CD4-positive, CD25-positive, alpha-beta regulatory T cell (primary cell): ENCODE measurements around the gene PROB1. TPM values are rescaled to one million over a fixed set of nuclear protein-coding genes. Genes with fewer than 3 reads are reported as not detected.
"Not testable (repeated sequence)": the region's sequence is repeated elsewhere in the genome, so short reads cannot be mapped to it uniquely, and the experiment has no call there.

Source experiments
- ATAC-seq, 2 donors: fragments of 150-1000 bp; cut with Tn5 transposase; one replicate each; pipeline ENCODE4 v1.10.0; 2021; ENCODE audit warnings: low read depth in 2 of 2, moderate number of reproducible peaks in 2 of 2, moderate library complexity in 1 of 2
- DNase-seq, 3 donors: peaks; one replicate each; pipeline versions ENCODE4 v3.0.0 to v3.0.0-alpha.2; 2012 to 2022; ENCODE audit warnings: mixed read lengths in 1 of 3
- H3K27ac ChIP-seq: one replicate; pipeline ENCODE4 v1.7.0; 2013; ENCODE audit warnings: mild to moderate bottlenecking, low read length; ENCODE audit not compliant: insufficient read depth, poor library complexity, severe bottlenecking
- H3K27me3 ChIP-seq: one replicate; pipeline ENCODE4 v1.7.0; 2013; ENCODE audit warnings: low read length; ENCODE audit not compliant: control insufficient read depth, insufficient read depth
- H3K36me3 ChIP-seq: one replicate; pipeline ENCODE4 v1.7.0; 2013; ENCODE audit warnings: mild to moderate bottlenecking, low read length, moderate library complexity; ENCODE audit not compliant: control insufficient read depth, insufficient read depth
- H3K4me1 ChIP-seq: 2 replicates; pipeline ENCODE4 v1.7.0; 2013; ENCODE audit warnings: mild to moderate bottlenecking, low read length; ENCODE audit not compliant: insufficient read depth, control insufficient read depth, poor library complexity, severe bottlenecking
- H3K4me3 ChIP-seq: one replicate; pipeline ENCODE4 v1.7.0; 2013; ENCODE audit warnings: low read depth, mild to moderate bottlenecking, low read length, moderate library complexity
- H3K9me3 ChIP-seq, 2 experiments: 1 replicate in 1 of 2; 2 replicates in 1 of 2; pipeline ENCODE4 v1.7.0; 2013; ENCODE audit warnings: low read length in 2 of 2, mild to moderate bottlenecking in 1 of 2, moderate library complexity in 1 of 2; ENCODE audit not compliant: control insufficient read depth in 2 of 2
- H3K27ac Mint-ChIP-seq, 3 donors: one replicate each; pipeline ENCODE4 v1.8.0; 2020 to 2022; ENCODE audit warnings: mild to moderate bottlenecking in 3 of 3, mixed read lengths in 3 of 3, moderate library complexity in 2 of 3
- H3K27me3 Mint-ChIP-seq: one replicate; pipeline ENCODE4 v1.8.0; 2022; ENCODE audit warnings: mild to moderate bottlenecking, mixed read lengths
- H3K36me3 Mint-ChIP-seq: one replicate; pipeline ENCODE4 v1.8.0; 2020; ENCODE audit warnings: mixed read lengths
- H3K4me1 Mint-ChIP-seq, 4 donors: one replicate each; pipeline ENCODE4 v1.8.0; 2020 to 2022; ENCODE audit warnings: mixed read lengths in 4 of 4, mild to moderate bottlenecking in 1 of 4
- H3K4me3 Mint-ChIP-seq, 4 donors: one replicate each; pipeline ENCODE4 v1.8.0; 2020 to 2022; ENCODE audit warnings: mild to moderate bottlenecking in 4 of 4, mixed read lengths in 4 of 4, moderate library complexity in 3 of 4
- H3K9me3 Mint-ChIP-seq, 7 donors: one replicate each; pipeline ENCODE4 v1.8.0; 2020 to 2022; ENCODE audit warnings: mixed read lengths in 7 of 7, mild to moderate bottlenecking in 3 of 7, moderate library complexity in 2 of 7
- polyA plus RNA-seq, 4 donors: library from polyadenylated mRNA; unstranded; fragments of 300-500 nt; fragmentation: Illumina TruSeq; gene quantifications; one replicate each; pipeline ENCODE4 v1.2.3, GENCODE V29; 2021
- total RNA-seq: library from RNA; stranded (reverse); gene quantifications from one replicate; pipeline ENCODE4 v1.2.3, GENCODE V29; 2022

The PROB1 gene
- total and polyA plus RNA-seq, 5 donors from 2014 or later, result 0.25 to 1.2 (median 0.67) TPM

DNA sequence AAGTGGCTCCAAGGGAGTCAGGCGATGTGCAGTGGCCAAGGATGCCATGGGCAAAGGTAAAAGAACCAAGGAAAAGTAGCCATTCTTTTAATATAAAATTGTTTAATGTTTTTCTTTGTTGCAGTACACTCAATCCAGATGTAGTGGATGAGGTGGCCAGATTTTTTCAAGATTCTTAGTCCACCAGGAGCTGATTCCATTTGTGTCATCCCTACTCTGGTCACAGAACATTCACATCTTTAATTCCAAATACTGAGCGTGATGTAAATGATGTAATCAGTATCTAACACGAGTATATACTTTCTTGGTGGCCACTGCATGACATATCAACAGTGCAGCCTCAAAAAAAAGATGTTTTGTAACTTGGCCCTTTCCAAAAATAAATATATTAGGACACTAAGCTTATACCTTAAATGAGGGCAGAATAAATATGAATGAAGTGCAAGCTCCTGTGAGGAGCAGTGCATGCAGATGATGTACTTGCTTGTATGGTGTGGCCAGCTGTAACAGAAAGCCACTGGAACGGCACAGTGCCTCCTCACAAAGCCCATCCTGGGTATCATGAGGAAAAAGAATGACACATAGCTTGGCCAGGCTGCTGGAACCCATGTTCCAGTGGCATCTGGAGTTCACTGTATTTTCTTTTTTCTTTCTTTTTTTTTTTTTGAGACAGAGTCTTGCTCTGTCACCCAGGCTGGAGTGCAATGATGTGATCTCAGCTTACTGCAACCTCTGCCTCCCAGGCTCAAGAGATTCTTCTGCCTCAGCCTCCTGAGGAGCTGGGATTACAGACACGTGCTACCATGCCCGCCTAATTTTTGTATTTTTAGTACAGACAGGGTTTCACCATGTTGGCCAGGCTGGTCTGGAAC lies 15.5 kb upstream of the PROB1 start:
- Mint-ChIP-seq H3K9me3 (no peaks in the 10 kb centered on the region), H3K36me3 (peaks cover 5% of the 10 kb centered on the region), H3K27me3 (no peaks in the 10 kb centered on the region), H3K4me1 (peaks cover 28 to 31% (median 30%) of the 10 kb centered on the region in 4 donors), H3K4me3 (peak overlapping the region in 1 of 4 donors; percentile 38), H3K27ac (no peak overlapping the region)
- no peak overlapping the region for H3K4me3 ChIP-seq
- no peaks in the 10 kb centered on the region for H3K36me3 ChIP-seq
- H3K27me3 ChIP-seq, result no peaks in the 10 kb centered on the region
- H3K27ac ChIP-seq, result no peak overlapping the region
- H3K9me3 ChIP-seq, result no peaks in the 10 kb centered on the region
- H3K4me1 ChIP-seq, result peaks cover 18% of the 10 kb centered on the region
- DNase-seq (no peak), ATAC-seq (no peak)

DNA sequence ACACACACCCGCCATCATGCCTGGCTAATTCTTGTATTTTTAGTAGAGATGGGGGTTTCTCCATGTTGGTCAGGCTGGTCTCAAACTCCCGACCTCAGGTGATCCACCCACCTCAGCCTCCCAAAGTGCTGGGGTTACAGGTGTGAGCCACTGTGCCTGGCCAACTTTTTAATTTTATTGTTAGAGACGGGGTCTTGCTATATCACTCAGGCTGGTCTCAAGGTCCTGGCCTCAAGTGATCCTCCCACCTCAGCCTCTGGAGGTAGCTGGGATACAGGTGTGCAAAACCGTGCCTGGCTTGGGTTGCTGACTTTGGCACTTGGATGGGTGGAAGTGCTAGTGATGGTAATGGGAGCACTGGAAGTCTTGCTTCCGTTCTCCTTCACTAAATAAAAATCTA lies 14.2 kb upstream of the PROB1 start:
- H3K27me3 Mint-ChIP-seq, H3K4me3 Mint-ChIP-seq, H3K36me3 ChIP-seq, H3K27me3 ChIP-seq, H3K36me3 Mint-ChIP-seq, H3K9me3 ChIP-seq, H3K9me3 Mint-ChIP-seq, H3K27ac Mint-ChIP-seq, DNase-seq, H3K4me3 ChIP-seq, H3K27ac ChIP-seq, ATAC-seq: not testable (repeated sequence)
- H3K4me1 Mint-ChIP-seq, result peaks cover 22 to 27% (median 25%) of the 10 kb centered on the region in 4 donors
- H3K4me1 ChIP-seq, result peaks cover 13% of the 10 kb centered on the region

DNA sequence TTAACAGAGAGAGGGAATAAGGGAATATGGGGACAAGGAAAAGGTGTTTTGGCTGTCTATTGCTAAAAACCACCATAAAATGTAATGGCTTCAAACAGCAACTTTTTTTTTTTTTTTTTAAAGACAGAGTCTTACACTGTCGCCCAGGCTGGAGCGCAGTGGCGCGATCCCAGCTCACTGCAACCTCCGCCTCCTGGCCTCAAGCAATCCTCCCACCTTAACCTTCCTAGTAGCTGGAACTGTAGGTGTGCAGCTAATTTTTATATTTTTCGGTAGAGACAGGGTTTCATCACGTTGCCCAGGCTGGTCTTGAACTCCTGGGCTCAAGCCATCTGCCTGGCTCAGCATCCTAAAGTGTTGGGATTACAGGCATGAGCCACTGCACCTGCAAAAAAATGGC lies 13.3 kb upstream of the PROB1 start:
- H3K4me1 ChIP-seq, result peaks cover 14% of the 10 kb centered on the region
- H3K36me3 Mint-ChIP-seq, result peaks cover 5% of the 10 kb centered on the region
- DNase-seq, result no peak
- H3K4me3 Mint-ChIP-seq, result no peak overlapping the region
- peaks cover 18 to 25% (median 22%) of the 10 kb centered on the region in 4 donors for H3K4me1 Mint-ChIP-seq
- H3K4me3 ChIP-seq, result no peak overlapping the region
- H3K27ac ChIP-seq, result no peak overlapping the region
- no peaks in the 10 kb centered on the region for H3K9me3 ChIP-seq
- H3K27me3 ChIP-seq, result no peaks in the 10 kb centered on the region
- no peaks in the 10 kb centered on the region for H3K9me3 Mint-ChIP-seq
- H3K27me3 Mint-ChIP-seq, result no peaks in the 10 kb centered on the region
- ATAC-seq, result no peak
- peak overlapping the region in 1 of 3 donors; percentile 64 for H3K27ac Mint-ChIP-seq
- no peaks in the 10 kb centered on the region for H3K36me3 ChIP-seq

DNA sequence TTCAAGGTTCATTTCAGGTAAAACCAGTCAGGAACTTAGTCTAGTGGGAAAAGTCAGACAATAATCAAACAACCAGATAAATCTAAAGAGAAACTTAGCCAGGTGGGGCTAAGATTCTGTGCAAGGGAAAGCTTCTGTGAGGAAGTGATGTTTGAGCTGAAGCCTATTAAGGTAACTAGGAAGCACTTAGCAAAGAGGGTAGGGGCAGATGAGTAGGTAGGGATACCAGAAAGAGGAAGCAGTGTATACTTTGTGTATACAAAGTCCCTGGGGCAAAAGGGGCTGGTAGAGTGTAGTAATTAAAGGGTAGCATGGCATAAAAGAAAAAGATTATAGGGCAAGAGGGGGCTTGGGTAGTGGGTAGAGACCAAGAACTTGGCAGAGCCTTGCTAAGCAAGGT lies 12.6 kb upstream of the PROB1 start:
- peaks cover 16 to 31% (median 25%) of the 10 kb centered on the region in 4 donors for H3K4me1 Mint-ChIP-seq
- no peaks in the 10 kb centered on the region for H3K9me3 Mint-ChIP-seq
- H3K36me3 ChIP-seq, result no peaks in the 10 kb centered on the region
- peaks cover 17% of the 10 kb centered on the region for H3K4me1 ChIP-seq
- peak overlapping the region in 1 of 3 donors; percentile 64 for H3K27ac Mint-ChIP-seq
- no peaks in the 10 kb centered on the region for H3K9me3 ChIP-seq
- DNase-seq (no peak), ATAC-seq (no peak)
- H3K4me3 Mint-ChIP-seq, result peak overlapping the region in 1 of 4 donors; percentile 43
- no peak overlapping the region for H3K4me3 ChIP-seq
- no peak overlapping the region for H3K27ac ChIP-seq
- no peaks in the 10 kb centered on the region for H3K27me3 ChIP-seq
- no peaks in the 10 kb centered on the region for H3K27me3 Mint-ChIP-seq
- H3K36me3 Mint-ChIP-seq, result peaks cover 5% of the 10 kb centered on the region

DNA sequence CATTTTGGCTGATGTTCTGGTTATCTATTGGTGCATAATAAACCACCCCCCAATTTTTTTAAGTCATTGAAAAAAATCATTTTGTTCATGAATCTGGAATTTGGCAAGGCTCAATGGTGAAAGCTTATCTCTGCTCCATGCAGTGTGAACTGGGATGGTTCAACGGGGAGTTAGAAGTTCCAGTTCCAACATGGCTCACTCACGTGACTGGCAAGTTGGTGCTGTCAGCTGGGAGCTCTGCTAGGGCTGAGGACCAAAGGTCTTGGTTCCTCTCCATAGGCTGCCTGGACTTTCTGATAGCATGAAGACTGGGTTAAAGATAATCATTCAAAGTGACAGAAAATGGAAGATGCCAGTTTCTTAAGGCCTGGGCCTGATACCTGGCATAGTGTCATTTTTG lies 12.1 kb upstream of the PROB1 start:
- no peak for ATAC-seq
- Histone ChIP-seq H3K4me1 (peaks cover 17% of the 10 kb centered on the region), H3K4me3 (no peak overlapping the region), H3K27ac (no peak overlapping the region), H3K27me3 (no peaks in the 10 kb centered on the region), H3K36me3 (no peaks in the 10 kb centered on the region), H3K9me3 (no peaks in the 10 kb centered on the region)
- peaks cover 5% of the 10 kb centered on the region for H3K36me3 Mint-ChIP-seq
- H3K9me3 Mint-ChIP-seq, result no peaks in the 10 kb centered on the region
- peak overlapping the region in 1 of 3 donors; percentile 0 for H3K27ac Mint-ChIP-seq
- peaks cover 16 to 34% (median 25%) of the 10 kb centered on the region in 4 donors for H3K4me1 Mint-ChIP-seq
- no peak for DNase-seq
- no peaks in the 10 kb centered on the region for H3K27me3 Mint-ChIP-seq
- no peak overlapping the region for H3K4me3 Mint-ChIP-seq

DNA sequence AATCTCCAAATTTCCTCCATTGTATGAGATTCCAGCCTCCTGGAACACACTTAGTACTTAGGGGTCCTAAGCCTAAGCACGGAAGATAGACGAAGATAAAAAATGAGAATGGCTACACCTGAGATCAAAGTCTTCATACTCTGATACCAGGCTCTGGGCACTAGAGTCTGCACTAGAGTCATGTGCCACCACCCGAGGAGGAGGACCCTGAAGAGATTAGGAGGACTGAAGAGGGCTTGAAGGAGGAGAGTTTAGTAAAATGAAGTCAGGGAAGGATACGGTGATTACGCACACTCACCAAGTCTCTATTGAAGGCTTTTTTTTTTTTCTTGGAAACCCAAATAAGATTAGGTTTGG lies 9.6 kb upstream of the PROB1 start:
- Histone ChIP-seq H3K4me1 (peaks cover 17% of the 10 kb centered on the region), H3K4me3 (peak overlapping the region; percentile 73), H3K27ac (peak overlapping the region; percentile 94), H3K27me3 (no peaks in the 10 kb centered on the region), H3K9me3 (no peaks in the 10 kb centered on the region), H3K36me3 (no peaks in the 10 kb centered on the region)
- ATAC-seq (no peak), DNase-seq (no peak)
- Mint-ChIP-seq H3K9me3 (no peaks in the 10 kb centered on the region), H3K27me3 (no peaks in the 10 kb centered on the region), H3K4me1 (peaks cover 16 to 34% (median 25%) of the 10 kb centered on the region in 4 donors), H3K27ac (peak overlapping the region; percentile 99 to 100 (median 99)), H3K4me3 (peak overlapping the region; percentile 90 to 99 (median 95)), H3K36me3 (peaks cover under 1% of the 10 kb centered on the region)

DNA sequence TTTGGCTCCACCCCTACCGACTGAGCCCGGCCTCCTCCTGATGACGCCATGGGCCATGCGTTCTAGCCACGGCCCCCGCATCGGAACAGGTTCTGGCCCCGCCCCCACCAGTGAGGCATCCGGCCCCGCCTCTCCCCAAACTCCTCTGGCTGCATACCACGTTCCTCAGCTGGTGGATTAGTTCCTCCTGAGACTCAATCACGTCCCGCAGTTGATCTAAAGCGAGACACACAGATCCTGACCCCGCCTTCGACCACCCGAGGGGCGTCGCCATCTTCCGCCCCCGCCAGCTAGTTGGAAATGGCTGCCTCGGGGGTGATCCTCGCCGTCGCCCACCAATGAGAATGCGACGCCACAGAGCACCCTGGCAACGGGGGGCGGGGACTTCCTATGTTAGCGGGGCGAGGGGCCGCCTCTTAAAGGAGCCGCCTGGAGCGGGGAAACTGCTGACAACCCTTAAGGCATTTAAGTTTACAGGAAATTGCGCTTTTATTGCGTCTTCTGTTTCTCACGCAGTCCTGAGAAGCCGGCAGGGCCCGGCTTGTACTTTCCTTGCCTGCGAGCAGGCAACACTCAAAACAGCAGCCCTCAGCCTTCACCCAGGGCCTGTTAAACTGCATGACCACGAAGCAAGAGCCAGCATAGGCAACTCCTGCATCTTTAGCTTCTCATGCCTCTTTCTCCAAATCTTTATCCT lies 9.0 kb upstream of the PROB1 start, which contains the start of gene SPATA24:
Gene SPATA24, minus strand, starts transcription at position 303 of the 697 bp plus-strand sequence. Its CDS starts 29 bp downstream, at position 274.
- no peaks in the 10 kb centered on the region for H3K36me3 ChIP-seq
- ATAC-seq, result peak; percentile 92 to 93
- no peaks in the 10 kb centered on the region for H3K27me3 ChIP-seq
- peak; percentile 96 to 100 (median 98) for DNase-seq
- Mint-ChIP-seq H3K9me3 (no peaks in the 10 kb centered on the region), H3K36me3 (no peaks in the 10 kb centered on the region), H3K4me3 (peak within 1 kb of the TSS; percentile 90 to 99 (median 95)), H3K4me1 (peaks cover 16 to 34% (median 26%) of the 10 kb centered on the region in 4 donors), H3K27ac (peak within 1 kb of the TSS; percentile 99 to 100 (median 99)), H3K27me3 (no peaks in the 10 kb centered on the region)
- H3K9me3 ChIP-seq, result no peaks in the 10 kb centered on the region
- H3K27ac ChIP-seq, result peak within 1 kb of the TSS; percentile 94
- peak within 1 kb of the TSS; percentile 81 for H3K4me3 ChIP-seq
- peaks cover 17% of the 10 kb centered on the region for H3K4me1 ChIP-seq
